Hematopoietic multipotent progenitor cell treated with erythropoietin and hydrocortisone succinate and interleukin-3 and kit ligand, for 17 days (in vitro differentiated cells): ENCODE data around the gene MYEOV.

Experiments
- DNase-seq: peaks from one replicate; pipeline ENCODE4 v3.0.0-alpha.2; 2015; ENCODE audit warnings: low spot score

The MYEOV gene

DNA sequence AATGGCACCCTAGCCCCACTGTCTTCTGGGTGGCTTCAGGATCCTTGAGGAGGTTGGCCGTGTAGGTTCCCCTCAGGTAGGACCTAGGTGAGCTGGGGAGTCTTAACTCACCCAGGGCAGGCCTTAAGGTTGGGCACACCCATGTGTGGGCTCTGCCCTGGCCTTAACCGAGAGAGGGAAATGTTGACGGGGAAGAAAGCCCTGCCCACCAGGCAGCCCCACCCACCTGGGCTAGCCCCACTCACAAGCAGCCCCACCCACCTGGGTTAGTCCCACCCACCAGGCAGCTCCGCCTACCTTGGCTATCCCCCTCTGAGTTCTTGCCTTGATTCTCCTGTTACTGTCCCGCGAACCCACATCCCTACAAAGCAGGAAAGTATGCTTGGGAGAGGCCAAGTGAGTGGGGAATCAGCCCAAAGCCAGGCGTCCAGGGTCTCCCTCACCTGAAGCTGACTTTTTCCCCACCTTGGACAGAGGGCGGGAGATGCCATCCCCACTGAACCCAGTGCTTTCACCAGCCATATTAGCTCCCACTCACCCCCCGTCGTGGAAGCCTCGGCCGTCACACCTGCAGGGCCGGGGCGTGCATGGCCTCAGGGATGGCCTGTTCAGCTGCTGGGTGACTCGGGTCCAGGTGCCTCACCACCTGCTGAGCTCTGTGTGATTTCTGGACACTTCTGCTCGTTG, at the start of gene MYEOV:
Gene MYEOV (plus strand): TSS at position 337 of the 687 bp plus-strand sequence. CDS start 1,200 bp downstream, outside the sequence.
- peak; percentile 74 for DNase-seq

DNA sequence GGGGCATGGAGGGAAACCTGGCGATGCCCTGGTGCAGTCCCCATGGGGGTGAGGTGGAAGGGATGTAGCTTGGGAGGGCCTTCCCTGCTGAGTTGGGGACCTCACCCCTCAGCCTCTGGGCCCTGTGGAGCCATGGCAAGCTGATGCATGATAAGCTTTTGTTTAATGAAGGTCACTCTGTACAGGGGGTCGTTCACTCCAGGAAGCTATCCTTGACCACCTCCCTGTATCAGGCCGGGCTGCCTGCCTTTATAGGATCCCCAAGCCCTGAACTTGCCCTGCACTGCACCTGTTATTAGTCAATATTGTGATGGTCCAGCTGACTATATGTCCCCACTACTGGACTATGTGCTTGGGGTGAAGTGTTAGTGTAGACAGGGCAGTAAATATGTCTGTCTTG, 49.7 kb upstream of the MYEOV start:
- DNase-seq: no peak

DNA sequence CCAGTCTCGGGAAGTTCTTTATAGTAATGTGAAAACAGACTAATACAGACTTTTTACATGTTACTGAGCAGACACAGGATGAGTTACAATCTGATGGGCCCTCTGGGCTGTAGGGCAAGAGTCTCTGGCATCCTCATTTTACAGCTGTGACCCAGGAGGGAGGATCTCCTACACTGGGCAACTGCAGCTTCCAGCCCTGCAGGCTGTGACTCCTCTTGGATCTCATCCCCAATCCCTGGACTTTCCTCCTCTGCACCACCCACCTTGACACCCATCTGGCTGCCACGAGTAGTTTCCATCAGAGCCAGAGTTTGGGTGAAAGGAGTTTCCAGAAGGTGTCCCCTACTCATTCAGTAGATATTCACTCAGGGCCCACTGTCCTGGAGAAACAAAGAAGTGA, 48.9 kb upstream of the MYEOV start:
- DNase-seq: no peak

DNA sequence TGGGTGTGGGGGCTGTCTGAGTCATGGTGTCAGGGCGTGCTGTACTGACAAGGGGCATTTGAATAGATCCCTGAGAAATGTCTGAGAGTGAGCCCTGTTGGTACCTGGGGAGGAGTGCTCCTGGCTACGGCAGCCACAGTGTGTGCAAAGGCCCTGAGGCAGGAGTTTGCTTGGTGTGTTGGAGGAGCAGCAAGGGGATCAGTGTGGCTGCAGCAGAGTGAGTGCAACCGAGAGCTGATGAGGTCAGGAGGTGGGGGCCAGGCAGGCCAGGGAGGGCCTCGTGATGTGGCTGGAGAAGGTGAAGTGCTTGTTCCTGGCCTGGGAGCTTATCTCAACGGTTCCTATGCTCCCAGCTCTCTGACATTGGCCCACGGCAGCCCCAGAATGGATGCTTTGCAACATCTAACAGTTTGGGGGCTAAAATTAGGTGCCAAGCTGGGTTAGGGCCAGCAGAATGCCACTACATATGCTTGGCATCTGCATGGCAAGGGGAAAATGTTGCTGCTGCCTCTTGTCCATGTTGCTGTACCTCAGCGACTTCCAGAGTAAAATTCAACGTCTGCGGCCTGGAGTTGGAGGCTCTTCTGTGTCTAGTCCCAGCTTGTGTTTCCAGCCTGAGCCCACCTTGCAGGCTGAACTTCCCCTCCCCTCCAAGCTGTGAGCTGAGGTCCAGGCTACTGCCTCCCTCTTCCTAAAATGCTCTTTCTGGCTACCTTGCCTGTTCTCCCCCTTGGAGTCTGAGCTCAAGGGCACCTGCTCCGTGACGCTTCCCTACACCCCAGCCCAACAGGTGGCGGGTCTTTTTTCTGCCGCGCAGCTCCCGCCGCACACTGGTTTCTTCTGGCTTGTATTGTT, 48.2 kb upstream of the MYEOV start:
- DNase-seq: no peak

DNA sequence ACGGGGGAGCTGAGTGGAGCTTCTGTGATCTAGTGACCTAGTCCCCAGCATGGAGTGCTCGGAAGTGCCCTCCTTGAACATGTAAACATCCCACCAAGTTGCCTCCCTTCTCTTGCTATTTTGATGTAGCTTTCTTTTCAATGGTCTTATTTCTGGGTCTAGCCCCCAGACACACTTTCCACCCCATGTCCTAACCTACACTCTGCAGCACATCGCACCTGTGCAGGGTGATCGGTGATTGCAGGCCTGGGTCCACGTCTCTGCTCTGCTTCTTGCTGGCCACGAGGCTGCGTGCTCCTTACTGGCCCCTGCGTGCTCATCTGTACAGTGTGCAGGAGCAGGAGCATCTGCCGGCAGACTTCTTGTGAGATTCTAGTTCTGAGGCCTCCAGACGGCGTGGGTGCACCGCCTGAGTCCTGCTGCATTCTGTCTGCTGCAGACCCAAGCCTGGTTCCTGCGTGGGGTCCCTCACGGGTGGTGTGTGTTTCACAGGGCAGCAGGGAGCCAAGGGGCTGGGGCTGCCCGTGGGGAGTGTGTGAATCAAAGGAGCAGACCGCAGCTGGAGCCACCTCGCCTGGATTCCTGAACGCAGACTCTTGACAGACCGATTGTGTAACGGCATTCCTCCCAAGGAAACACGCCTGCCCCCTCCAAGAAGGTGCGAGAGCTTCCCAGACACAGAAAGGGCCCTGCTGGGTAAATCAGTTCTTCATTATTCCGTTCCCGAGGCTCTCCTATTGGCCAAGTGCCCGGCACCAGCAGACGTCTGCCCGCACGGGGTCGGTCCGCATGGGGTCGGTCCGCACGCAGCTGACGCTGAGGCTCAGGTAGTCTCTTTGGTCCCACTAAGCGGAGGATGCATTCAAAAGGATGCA, 44.4 kb upstream of the MYEOV start:
- no peak for DNase-seq

DNA sequence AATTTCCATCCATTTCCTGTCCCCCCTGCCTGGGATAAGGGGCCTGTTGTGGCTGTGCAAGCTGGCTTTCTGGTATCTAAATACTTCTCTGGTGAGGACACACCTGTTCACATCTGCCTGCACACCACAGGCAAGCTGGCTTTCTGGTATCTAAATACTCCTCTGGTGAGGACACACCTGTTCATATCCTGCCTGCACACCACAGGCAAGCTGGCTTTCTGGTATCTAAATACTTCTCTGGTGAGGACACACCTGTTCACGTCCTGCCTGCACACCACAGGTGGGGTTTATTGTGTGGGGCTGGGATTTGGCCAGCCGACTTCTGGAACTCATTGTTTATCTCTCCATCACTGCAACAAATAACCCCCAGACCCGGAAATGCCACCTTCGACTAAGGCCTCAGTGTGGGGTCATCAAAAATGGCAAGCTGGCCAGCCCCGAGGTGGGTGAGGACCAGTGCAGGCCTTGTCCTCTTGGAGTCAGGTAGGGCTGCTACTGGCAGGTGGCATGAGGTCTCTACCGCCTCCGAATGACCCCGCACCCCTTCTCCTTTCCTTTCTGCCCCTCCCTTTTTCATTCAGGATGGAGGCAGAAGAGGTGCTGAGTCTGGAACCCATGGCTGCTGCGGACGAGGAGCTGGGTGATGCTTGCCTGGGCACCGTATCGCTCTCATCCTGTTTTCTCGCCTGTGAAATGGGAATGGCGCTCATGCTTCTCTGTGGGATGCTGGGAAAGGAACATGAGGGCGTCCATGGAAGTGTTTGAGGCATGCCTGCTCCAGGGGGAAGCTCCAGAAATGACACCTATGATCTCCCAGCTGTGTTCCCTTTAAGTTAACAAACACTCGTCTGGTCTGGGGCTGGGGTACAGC, 43.5 kb upstream of the MYEOV start:
- DNase-seq: no peak

DNA sequence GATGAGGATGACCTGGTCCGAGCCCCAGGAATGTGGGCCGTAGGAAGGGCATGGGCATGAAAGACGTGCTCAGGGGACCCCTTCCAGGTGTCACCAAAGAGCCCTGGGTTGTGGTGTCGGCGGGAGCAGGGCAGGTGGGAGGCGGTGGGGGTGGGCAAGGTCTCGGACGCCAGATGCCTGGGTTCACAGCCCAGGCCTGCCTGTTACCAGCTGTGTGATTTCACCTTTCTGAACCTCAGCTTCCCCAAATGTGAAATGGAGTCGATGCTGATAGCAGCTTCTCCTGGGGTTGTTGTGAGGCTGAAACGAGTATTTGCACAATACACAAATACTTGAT, 42.9 kb upstream of the MYEOV start:
- no peak for DNase-seq

DNA sequence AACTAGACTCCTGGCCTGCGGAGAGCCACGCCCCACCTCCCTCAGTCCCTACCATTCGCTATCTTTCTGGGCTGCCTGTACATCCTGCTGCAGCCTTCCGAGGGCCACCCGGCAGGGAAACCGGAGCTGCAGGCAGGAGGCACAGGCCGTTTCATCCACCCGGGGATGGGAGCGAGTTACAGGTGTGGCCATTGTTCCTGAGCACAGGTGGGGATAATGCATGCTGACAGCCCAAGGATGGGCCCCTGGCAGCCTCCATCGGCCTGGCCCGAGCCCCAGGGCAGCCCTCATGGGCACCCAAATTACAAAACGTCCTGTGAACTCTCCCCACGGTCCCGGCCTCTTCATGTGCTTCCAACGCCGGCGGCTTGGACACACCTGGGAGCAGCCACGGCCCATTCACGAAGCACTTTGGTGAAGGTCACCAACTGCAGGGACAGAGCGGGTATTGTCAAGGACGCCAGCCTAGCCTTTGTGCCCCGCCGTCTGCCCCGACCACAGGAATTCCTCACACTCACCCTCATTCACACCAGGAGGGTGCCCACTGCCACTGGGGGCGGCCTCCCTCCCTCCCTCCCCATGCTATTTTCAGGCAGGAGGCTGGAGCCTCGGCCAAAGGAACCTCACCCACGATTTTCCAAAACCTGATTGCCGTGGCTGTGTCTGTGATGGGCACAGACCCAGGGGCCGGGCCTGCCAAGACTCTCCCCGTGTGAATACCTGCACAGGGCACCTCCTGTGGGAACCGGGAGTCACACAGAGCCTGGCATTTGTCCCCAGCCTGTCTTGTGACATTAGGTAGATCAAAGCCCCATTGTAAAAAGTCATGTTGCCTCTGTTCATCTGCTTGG, 42.1 kb upstream of the MYEOV start:
- DNase-seq: no peak

DNA sequence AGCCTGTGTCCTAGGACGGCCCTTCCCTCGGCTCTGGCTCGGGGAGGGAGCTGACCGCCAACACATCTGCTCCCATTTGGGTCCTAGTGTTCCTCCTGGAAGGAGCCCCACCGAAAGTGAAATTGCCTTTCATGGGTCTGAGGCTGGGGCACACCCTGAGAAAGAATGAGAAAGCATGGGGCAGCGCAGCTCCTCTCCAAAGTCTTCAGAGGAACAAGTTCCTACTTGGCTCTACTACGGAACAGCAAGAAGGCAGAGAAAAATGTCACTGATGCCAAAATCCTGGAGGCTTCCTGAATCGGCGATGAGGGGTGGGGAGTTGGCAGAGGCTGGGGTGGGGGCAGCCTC, 41.5 kb upstream of the MYEOV start:
- DNase-seq: no peak

DNA sequence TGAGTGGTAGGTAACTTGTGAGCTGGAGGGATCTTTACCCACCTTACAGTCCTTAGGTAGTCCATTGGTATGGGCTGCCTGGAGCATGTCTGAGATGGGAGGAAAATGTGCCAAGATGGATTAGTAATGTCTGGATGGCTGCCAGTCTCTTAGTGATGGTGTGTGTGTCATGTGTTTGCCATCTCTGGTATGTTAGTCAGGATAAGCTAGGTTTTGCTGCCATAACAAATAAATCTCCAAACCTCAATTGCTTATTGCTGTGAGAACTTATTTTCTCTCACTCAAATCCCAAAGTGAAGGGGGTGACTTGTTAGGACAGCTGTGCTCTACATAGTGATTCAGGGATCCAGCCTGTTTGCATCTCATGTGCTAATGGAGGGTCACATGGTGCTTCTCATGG, 40.9 kb upstream of the MYEOV start:
- DNase-seq: no peak

DNA sequence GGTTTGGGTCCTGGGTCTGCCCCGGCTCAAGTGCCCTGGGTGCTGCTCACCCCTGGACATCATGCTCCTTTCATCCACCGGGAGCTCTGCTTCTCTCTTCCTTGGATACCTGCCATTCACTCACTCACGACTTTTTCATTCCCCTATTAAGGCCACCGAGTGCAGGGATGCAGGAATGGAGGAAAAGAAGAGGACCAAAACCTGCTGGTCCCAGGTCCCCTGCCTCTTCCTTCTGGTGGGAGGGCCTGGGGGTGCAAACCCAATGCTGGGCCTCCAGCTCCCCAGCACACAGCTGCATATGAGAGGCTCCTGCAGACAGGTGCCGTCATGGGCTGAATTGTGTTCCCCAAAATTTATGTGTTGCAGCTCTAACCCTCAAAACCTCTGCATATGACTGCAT, 36.8 kb upstream of the MYEOV start:
- DNase-seq: no peak

DNA sequence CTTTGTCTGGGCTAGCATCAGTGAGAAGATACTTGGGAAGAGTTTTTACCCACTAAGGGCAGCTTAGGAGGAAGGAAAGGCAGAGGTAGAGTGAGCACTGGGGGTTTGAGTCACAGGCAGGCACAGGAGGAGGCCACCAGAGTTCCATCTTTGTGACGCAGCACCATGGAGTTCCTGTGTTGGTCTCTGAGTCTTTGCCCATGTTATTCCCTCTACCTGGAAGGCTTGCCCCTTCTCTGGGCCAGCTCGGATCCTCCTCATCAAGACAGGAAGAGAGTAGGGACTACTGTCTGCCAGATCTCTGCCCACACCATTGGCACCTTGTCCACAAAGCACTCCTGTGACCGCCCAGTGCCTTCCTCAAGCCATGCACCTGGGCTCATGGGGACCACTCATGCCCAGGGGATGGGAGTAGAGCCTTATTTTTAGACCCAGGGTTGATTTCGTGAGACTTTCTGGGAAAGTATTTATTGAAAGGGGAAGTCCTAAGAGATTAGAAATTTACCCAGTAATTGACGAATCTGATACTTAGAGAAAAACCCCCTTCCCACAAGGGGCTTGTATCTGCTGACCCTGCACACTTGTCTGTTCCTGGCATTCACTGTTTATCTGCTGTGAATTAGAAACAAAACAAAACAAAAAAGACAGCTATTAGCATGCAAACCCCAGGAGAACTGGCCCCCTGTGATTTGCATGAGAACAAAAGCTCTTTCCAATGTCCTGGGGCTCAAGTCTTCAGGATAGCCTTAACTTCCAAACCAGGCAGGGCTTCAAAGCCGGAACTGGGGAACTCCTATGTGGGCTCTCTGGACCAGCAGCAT, 35.9 kb upstream of the MYEOV start:
- DNase-seq: no peak

DNA sequence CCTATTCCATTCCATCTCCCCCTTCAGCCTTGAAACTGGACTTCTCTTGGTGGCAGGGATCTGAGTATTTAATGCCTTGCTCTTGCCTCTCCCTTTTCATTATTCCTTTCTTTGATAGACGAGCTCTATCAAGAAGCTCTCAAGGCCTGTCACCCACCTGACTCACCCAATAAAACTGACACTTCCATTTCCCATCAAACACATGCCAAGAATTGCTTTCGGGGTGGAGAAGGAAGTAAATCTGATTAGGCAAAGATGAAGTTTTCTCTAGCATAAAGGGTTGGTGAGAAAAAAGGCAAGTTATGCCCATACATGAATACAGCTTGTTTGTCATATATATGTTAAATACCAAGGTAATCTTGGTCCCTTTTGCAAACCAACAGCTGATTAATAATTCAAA, 34.9 kb upstream of the MYEOV start:
- DNase-seq: no peak

DNA sequence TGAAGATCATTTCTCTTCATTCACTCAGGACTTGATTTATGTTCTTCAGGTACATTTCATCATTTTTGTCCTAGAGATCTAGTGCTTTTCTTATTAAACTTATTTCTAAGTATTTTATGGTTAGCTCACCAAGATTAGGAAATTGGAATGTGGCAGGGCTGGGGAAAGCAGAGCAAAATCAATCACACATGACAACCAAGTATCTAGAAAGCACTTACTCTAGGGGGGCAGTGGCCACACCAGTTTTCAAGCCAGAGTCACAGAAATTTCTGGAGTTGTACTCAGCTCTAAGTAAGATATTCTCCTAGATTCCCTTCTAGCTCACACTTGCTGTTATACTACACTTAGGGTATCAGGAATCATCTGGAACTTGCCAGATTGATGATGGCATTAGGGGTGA, 33.3 kb upstream of the MYEOV start:
- DNase-seq: no peak

DNA sequence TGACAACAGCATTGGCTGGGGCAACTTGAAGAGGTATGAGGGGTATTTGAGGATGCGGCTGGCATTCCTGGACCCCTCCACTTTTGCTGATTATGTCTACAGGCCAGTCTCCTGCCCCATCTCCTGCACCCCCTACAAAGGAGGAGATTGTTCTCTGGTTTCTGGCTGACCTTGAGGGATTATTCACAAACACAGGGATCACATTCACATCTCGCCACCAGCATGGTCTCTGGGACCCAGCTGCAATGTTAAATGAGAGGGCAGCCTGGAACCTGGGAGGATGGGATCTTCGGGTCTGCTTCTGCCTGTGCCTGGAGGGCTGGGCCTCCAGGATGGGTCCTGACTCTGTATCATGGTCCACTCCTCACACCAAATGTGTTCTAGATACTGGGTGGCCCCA, 32.8 kb upstream of the MYEOV start:
- no peak for DNase-seq

DNA sequence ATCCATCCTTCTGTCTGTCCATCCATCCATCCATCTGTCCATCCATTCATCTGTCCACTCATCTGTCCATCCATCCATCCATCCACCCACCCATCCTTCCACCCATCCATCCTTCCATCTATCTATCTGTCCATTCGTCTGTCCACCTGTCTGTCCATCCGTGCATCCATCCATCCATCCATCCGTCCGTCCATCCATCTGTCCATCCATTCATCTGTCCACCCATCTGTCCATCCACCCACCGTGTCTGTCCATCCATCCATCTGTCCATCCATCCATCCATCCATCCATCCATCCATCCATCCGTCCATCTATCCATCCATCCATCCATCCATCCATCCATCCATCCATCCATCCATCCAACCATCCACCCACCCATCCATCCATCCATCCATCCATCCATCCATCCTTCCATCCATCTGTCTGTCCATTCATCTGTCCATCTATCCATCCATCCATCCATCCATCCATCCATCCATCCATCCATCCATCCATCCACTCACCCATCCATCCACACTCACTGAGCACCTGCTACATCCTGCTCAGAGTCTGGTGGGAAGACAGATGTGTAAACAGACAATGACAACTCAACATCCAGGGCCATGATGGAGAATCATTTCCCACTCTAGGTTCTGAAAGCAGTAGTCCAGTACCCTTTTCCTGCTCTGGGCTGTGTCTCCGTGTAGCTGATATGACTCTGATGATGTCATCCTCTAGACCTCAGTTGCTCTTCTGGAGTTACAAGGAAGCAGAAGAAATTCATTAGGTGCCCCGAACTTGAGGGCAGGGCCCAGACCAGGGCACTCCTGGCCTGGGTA, 30.8 kb upstream of the MYEOV start:
- no peak for DNase-seq

DNA sequence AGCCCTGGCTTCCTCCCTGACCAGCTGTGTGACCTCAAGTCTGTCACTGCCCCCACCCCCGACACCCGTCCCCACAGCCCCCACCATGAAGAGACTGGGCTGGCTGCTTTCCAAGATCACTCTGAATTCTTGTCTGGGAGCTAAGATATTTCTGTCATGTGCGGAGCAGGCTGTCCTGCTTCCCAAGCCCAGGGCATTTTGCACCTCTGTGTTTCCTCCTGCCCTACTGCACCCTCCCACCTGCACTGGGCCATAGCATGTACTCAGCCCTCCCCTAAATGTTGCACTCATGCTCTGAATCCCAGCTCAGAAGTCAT, 30.3 kb upstream of the MYEOV start:
- no peak for DNase-seq

DNA sequence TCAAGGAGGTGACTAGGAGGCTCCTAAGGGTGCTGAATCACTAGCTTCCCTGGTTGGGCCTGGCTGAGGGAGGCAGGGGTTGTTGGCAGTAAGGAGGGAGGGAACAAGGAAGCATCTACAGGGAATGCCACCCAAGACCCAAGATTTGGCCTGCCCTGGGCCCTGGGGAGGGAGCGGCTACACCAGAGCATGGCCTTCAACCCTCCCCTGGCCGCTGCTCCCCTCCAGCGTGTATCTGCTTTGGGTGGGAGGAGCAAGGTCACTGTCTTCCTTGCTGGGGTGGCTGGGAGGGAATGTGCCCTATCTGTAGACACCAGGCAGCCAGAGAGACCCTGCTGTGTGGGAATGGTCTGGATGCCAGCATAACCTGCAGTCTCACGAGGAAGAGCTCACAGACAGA, 29.5 kb upstream of the MYEOV start:
- DNase-seq: no peak

DNA sequence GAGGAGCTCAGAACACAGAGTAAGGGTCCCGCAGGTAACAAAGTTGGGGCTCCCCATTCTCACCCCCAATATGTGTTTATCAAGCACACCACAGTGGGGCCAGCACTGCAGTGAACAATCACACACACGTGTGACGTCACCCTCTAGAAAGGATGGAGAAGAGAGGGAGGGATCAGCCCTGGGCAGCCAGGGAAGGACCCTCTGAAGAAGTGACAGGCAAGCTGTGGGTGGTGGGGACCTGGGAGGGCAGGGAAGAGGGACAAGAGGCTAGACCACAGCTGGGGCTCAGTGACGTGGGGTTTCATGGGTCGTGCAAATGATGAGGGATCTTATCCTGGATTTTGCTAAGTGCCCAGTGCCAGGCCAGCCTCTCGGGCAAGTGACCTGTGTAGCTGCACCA, 28.7 kb upstream of the MYEOV start:
- DNase-seq: no peak
